ENCODE data around the gene TBC1D5. TPM values are rescaled to one million over a fixed set of nuclear protein-coding genes. Genes with fewer than 3 reads are reported as not detected.
"Not testable (repeated sequence)": the region's sequence is repeated elsewhere in the genome, so short reads cannot be mapped to it uniquely, and the experiment has no call there.

TBC1D5 gene
- total RNA-seq, 2 donors from 2014 or later = 68.8 to 77.7 TPM

- Mint-ChIP-seq H3K27me3 (ENCODE audit: insufficient read depth) (no peaks in the 10 kb centered on the region), H3K27ac (no peak overlapping the region), H3K36me3 (ENCODE audit: low read depth) (peaks cover 35% of the 10 kb centered on the region), H3K4me1 (peaks cover 19% of the 10 kb centered on the region), H3K4me3 (no peak overlapping the region), H3K9me3 (peaks cover 22% of the 10 kb centered on the region)
- Histone ChIP-seq H3K27me3 (ENCODE audit: control insufficient read depth, insufficient read depth, low read length, poor library complexity, severe bottlenecking) (no peaks in the 10 kb centered on the region), H3K9ac (ENCODE audit: extremely low read depth, low read length, poor library complexity, severe bottlenecking) (no peak overlapping the region), H3K4me3 (ENCODE audit: low read length) (no peak overlapping the region), H3K36me3 (ENCODE audit: control insufficient read depth, insufficient read depth, low read length) (peaks cover 8% of the 10 kb centered on the region), H3K4me1 (ENCODE audit: control insufficient read depth, insufficient read depth, low read length) (peaks cover 3% of the 10 kb centered on the region), H3K27ac (ENCODE audit: low read depth, low read length) (no peak overlapping the region), H3K9me3 (ENCODE audit: control insufficient read depth, low read length) (peaks cover 46% of the 10 kb centered on the region)
- WGBS, 2 experiments (ENCODE audit: insufficient coverage in 1 of 2, insufficient read length in 1 of 2) = no CpG with 5 or more reads among the region's 1 CpG
- no peak for DNase-seq
- TF ChIP-seq, protein P1, sequence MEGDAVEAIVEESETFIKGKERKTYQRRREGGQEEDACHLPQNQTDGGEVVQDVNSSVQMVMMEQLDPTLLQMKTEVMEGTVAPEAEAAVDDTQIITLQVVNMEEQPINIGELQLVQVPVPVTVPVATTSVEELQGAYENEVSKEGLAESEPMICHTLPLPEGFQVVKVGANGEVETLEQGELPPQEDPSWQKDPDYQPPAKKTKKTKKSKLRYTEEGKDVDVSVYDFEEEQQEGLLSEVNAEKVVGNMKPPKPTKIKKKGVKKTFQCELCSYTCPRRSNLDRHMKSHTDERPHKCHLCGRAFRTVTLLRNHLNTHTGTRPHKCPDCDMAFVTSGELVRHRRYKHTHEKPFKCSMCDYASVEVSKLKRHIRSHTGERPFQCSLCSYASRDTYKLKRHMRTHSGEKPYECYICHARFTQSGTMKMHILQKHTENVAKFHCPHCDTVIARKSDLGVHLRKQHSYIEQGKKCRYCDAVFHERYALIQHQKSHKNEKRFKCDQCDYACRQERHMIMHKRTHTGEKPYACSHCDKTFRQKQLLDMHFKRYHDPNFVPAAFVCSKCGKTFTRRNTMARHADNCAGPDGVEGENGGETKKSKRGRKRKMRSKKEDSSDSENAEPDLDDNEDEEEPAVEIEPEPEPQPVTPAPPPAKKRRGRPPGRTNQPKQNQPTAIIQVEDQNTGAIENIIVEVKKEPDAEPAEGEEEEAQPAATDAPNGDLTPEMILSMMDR (conservative IDR thresholded peaks at IDR 0.05) = no peak
Measured at GRCh38 chr3:17542591-17542990, 199.8 kb downstream of the TBC1D5 start.

GRCh38 chr3:17539436-17539835 is 203.0 kb downstream of the TBC1D5 start:
- peaks cover 8% of the 10 kb centered on the region for H3K36me3 ChIP-seq (ENCODE audit: control insufficient read depth, insufficient read depth, low read length)
- no peak overlapping the region for H3K27ac ChIP-seq (ENCODE audit: low read depth, low read length)
- no peaks in the 10 kb centered on the region for H3K27me3 ChIP-seq (ENCODE audit: control insufficient read depth, insufficient read depth, low read length, poor library complexity, severe bottlenecking)
- DNase-seq = no peak
- 94% methylated on average over 2 of the region's 3 CpGs; no CpG with 5 or more reads in 1 of the 2 experiments for WGBS, 2 experiments (ENCODE audit: insufficient coverage in 1 of 2, insufficient read length in 1 of 2)
- peaks cover 22% of the 10 kb centered on the region for H3K9me3 Mint-ChIP-seq
- no peak overlapping the region for H3K9ac ChIP-seq (ENCODE audit: extremely low read depth, low read length, poor library complexity, severe bottlenecking)
- peaks cover 21% of the 10 kb centered on the region for H3K4me1 ChIP-seq (ENCODE audit: control insufficient read depth, insufficient read depth, low read length)
- H3K4me3 Mint-ChIP-seq = no peak overlapping the region
- no peak overlapping the region for H3K27ac Mint-ChIP-seq
- TF ChIP-seq, protein P1 (conservative IDR thresholded peaks at IDR 0.05) = no peak
- peaks cover 46% of the 10 kb centered on the region for H3K9me3 ChIP-seq (ENCODE audit: control insufficient read depth, low read length)
- no peaks in the 10 kb centered on the region for H3K27me3 Mint-ChIP-seq (ENCODE audit: insufficient read depth)
- peaks cover 35% of the 10 kb centered on the region for H3K4me1 Mint-ChIP-seq
- H3K36me3 Mint-ChIP-seq (ENCODE audit: low read depth) = peaks cover 35% of the 10 kb centered on the region
- H3K4me3 ChIP-seq (ENCODE audit: low read length) = peak overlapping the region; percentile 44

DNA sequence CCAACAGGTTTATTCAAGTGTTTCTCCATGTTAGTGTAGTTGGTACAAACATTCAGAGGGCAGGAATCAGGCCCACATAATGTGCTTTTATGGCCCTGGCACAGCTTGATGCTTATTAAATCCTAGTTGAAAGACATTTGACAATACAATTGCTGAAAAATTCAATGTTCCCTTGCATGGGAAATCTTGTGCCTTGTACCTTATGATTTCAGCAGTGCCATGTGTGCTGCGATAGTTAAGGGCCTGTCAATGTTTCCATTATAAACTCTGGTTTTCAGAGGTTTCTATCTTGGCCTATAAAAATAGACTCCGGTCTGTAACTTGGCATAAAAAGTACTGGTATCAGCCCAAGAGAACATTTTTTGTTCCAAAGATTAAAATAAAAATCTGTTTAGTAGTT is 207.2 kb downstream of the TBC1D5 start:
- no peak overlapping the region for H3K4me3 Mint-ChIP-seq
- no peak for DNase-seq
- 88 to 100% methylated on average over 2 of the region's 2 CpGs for WGBS, 2 experiments (ENCODE audit: insufficient coverage in 1 of 2, insufficient read length in 1 of 2)
- Histone ChIP-seq H3K27ac (ENCODE audit: low read depth, low read length) (no peak overlapping the region), H3K4me1 (ENCODE audit: control insufficient read depth, insufficient read depth, low read length) (peaks cover 27% of the 10 kb centered on the region), H3K4me3 (ENCODE audit: low read length) (no peak overlapping the region), H3K9me3 (ENCODE audit: control insufficient read depth, low read length) (peaks cover 25% of the 10 kb centered on the region), H3K9ac (ENCODE audit: extremely low read depth, low read length, poor library complexity, severe bottlenecking) (no peak overlapping the region), H3K36me3 (ENCODE audit: control insufficient read depth, insufficient read depth, low read length) (peaks cover 8% of the 10 kb centered on the region), H3K27me3 (ENCODE audit: control insufficient read depth, insufficient read depth, low read length, poor library complexity, severe bottlenecking) (no peaks in the 10 kb centered on the region)
- no peak overlapping the region for H3K27ac Mint-ChIP-seq
- H3K27me3 Mint-ChIP-seq (ENCODE audit: insufficient read depth) = no peaks in the 10 kb centered on the region
- H3K9me3 Mint-ChIP-seq = peaks cover 28% of the 10 kb centered on the region
- TF ChIP-seq, protein P1 (conservative IDR thresholded peaks at IDR 0.05) = no peak
- H3K4me1 Mint-ChIP-seq = peaks cover 51% of the 10 kb centered on the region
- peaks cover 20% of the 10 kb centered on the region for H3K36me3 Mint-ChIP-seq (ENCODE audit: low read depth)

- H3K36me3 ChIP-seq (ENCODE audit: control insufficient read depth, insufficient read depth, low read length); DNase-seq; H3K9me3 ChIP-seq (ENCODE audit: control insufficient read depth, low read length); H3K9ac ChIP-seq (ENCODE audit: extremely low read depth, low read length, poor library complexity, severe bottlenecking); H3K27ac Mint-ChIP-seq; H3K27ac ChIP-seq (ENCODE audit: low read depth, low read length); H3K27me3 ChIP-seq (ENCODE audit: control insufficient read depth, insufficient read depth, low read length, poor library complexity, severe bottlenecking); H3K36me3 Mint-ChIP-seq (ENCODE audit: low read depth); H3K4me3 Mint-ChIP-seq; H3K27me3 Mint-ChIP-seq (ENCODE audit: insufficient read depth); H3K4me3 ChIP-seq (ENCODE audit: low read length): not testable (repeated sequence)
- 97 to 100% methylated on average over 2 to 3 of the region's 4 CpGs for WGBS, 2 experiments (ENCODE audit: insufficient coverage in 1 of 2, insufficient read length in 1 of 2)
- H3K4me1 Mint-ChIP-seq = peaks cover 43% of the 10 kb centered on the region
- H3K4me1 ChIP-seq (ENCODE audit: control insufficient read depth, insufficient read depth, low read length) = peaks cover 22% of the 10 kb centered on the region
- H3K9me3 Mint-ChIP-seq = peaks cover 16% of the 10 kb centered on the region
Measured at GRCh38 chr3:17532446-17532845, 210.0 kb downstream of the TBC1D5 start.
